Endothelial cell (in vitro differentiated cells): Measurements from ENCODE around the gene TRPM3. TPM values are rescaled to one million over a fixed set of nuclear protein-coding genes. Genes with fewer than 3 reads are reported as not detected.

ENCODE experiments used
- DNase-seq: peaks from one replicate; pipeline ENCODE4 v3.0.0; 2021; ENCODE audit warnings: low spot score
- H3K27ac Mint-ChIP-seq: one replicate; pipeline ENCODE4 v1.8.0; 2021; ENCODE audit warnings: mixed read lengths, inconsistent platforms; ENCODE audit not compliant: unreplicated experiment
- H3K27me3 Mint-ChIP-seq: one replicate; pipeline ENCODE4 v1.8.0; 2021; ENCODE audit warnings: mild to moderate bottlenecking, moderate library complexity, mixed read lengths, inconsistent platforms; ENCODE audit not compliant: unreplicated experiment
- H3K36me3 Mint-ChIP-seq: one replicate; pipeline ENCODE4 v1.8.0; 2021; ENCODE audit warnings: mild to moderate bottlenecking, low read depth, mixed read lengths, inconsistent platforms; ENCODE audit not compliant: unreplicated experiment
- H3K4me1 Mint-ChIP-seq: one replicate; pipeline ENCODE4 v1.8.0; 2021; ENCODE audit warnings: mild to moderate bottlenecking, mixed read lengths, inconsistent platforms; ENCODE audit not compliant: unreplicated experiment
- H3K4me3 Mint-ChIP-seq: one replicate; pipeline ENCODE4 v1.8.0; 2021; ENCODE audit warnings: mild to moderate bottlenecking, mixed read lengths, inconsistent platforms; ENCODE audit not compliant: unreplicated experiment
- H3K9me3 Mint-ChIP-seq: one replicate; pipeline ENCODE4 v1.8.0; 2021; ENCODE audit warnings: mixed read lengths, inconsistent platforms; ENCODE audit not compliant: unreplicated experiment
- total RNA-seq: library from RNA; stranded (reverse); fragmentation: NEBNext Ultra II Directional; extraction: Animal tissue kit (Norgen Biotek cat#: 25700); gene quantifications from one replicate; pipeline ENCODE4 v1.2.1, GENCODE V29; 2021; ENCODE audit not compliant: unreplicated experiment
- TF ChIP-seq, protein P1 (sequence below): fragments of 200-600 bp; sonication (generic); IDR thresholded peaks from one replicate; pipeline ENCODE4 v1.5.0; 2021; ENCODE audit warnings: antibody characterized with exemption; ENCODE audit not compliant: unreplicated experiment

Gene TRPM3
- total RNA-seq, 1 donor from 2014 or later = 0.54 TPM

DNA sequence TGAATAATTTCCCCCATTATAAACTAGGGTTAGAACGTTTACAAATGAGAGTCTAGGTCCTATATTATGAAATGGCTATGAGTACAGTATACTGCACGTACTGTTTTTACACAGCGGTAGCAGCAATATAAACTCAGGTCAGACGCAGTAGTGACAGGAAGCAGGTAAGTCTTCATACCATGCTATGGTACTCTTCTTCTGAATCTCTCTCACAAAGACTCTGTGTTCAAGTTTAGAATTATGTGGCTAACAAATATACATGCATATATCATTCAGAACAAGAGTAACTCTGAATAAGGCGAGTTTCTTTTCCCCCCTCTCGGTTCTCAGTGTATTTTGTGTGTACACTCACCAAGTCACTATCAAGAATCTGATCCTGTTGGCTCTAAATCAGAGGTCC lies 592.0 kb downstream of the TRPM3 start:
- Mint-ChIP-seq H3K36me3 (peaks cover 8% of the 10 kb centered on the region), H3K4me3 (no peak overlapping the region), H3K4me1 (peaks cover 4% of the 10 kb centered on the region), H3K27ac (no peak overlapping the region), H3K9me3 (peaks cover 5% of the 10 kb centered on the region), H3K27me3 (no peaks in the 10 kb centered on the region)
- TF ChIP-seq, protein P1, sequence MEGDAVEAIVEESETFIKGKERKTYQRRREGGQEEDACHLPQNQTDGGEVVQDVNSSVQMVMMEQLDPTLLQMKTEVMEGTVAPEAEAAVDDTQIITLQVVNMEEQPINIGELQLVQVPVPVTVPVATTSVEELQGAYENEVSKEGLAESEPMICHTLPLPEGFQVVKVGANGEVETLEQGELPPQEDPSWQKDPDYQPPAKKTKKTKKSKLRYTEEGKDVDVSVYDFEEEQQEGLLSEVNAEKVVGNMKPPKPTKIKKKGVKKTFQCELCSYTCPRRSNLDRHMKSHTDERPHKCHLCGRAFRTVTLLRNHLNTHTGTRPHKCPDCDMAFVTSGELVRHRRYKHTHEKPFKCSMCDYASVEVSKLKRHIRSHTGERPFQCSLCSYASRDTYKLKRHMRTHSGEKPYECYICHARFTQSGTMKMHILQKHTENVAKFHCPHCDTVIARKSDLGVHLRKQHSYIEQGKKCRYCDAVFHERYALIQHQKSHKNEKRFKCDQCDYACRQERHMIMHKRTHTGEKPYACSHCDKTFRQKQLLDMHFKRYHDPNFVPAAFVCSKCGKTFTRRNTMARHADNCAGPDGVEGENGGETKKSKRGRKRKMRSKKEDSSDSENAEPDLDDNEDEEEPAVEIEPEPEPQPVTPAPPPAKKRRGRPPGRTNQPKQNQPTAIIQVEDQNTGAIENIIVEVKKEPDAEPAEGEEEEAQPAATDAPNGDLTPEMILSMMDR = no peak
- no peak for DNase-seq

DNA sequence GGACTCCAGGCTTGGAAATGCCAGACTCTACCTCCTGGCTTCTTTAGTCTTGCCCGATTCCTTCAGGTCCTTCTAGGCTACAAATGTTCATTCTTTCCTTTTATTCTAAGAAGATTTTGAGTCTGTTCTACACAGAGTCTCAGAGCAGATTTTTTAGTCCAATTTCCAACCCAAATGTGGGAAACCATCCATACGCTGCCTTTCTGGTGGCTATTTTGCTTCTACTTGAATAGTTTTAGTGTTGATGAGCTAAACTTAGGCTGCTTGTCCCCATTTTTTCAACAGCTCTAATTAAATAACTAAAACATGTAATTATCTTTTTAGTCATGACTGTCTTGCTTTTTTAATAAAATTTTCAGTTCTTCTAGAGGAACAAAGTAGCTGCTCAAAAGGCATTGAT lies 594.5 kb downstream of the TRPM3 start:
- Mint-ChIP-seq H3K27ac (no peak overlapping the region), H3K4me3 (no peak overlapping the region)
- TF ChIP-seq, protein P1 = no peak

DNA sequence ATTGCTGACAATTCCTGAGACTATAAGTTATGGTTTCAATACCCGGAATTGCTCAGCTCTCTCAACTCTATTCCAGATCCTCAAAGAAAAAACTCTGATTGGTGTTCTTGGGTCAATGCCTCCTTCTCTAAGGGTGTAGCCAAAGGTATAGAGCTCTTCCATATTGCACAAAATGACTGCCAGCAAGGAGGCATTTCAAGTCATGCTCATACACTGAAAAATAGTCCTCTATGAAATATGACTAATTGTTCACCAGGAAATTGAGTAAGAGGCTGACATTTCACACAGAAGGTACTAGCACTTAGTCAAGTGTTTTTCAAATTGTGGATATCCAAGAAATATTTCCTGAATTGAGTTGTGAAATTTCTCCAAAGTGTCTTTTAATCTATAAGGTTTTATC lies 595.9 kb downstream of the TRPM3 start:
- H3K27me3 Mint-ChIP-seq = no peaks in the 10 kb centered on the region
- no peak for DNase-seq
- H3K4me3 Mint-ChIP-seq = no peak overlapping the region
- H3K4me1 Mint-ChIP-seq = no peaks in the 10 kb centered on the region
- no peak overlapping the region for H3K27ac Mint-ChIP-seq
- TF ChIP-seq, protein P1 = no peak
- peaks cover 5% of the 10 kb centered on the region for H3K9me3 Mint-ChIP-seq
- H3K36me3 Mint-ChIP-seq = peaks cover 11% of the 10 kb centered on the region

More for the DNA sequence above, 594.5 kb downstream of the TRPM3 start:
- Mint-ChIP-seq H3K9me3 (peaks cover 5% of the 10 kb centered on the region), H3K4me1 (no peaks in the 10 kb centered on the region), H3K27me3 (no peaks in the 10 kb centered on the region), H3K36me3 (peaks cover 11% of the 10 kb centered on the region)
- DNase-seq = no peak

DNA sequence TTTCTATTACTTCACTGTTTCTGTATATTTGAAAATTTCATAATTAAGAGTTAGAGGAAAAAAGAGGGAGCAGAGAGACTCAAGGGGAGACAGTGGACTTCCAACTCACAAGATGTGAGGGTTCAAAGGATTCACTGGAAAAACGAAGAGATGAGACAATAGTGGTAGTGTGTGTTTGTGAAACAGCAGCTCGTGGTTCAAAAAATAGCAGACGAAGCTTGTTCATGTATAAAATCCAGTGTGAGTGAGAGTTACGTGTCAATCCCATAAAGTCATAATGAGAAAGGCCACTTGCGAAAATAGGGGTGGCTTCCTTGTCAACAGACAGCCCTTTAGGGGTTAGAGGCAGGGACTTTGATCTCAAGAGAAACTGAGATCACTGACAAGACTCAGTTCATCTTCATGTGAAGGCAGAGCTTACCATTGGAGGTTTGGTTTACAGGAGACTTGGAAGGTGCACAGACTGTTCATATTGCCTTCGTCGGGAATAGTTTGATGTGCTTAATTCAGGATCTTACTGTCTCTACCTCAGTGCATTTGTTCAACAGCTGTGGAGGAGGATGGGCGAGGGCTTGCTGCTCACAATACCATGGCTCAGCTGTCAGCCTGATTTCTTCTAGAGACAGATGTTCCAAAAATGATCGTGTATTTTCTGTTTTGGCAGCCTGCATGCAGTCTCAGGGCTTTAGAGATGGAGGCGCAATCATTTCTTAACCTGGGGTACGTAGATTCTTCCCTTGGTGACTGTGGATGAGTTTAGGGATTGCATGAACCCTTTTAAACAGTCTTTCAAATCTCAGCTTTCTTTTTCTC lies 601.3 kb downstream of the TRPM3 start:
- Mint-ChIP-seq H3K36me3 (peaks cover 6% of the 10 kb centered on the region), H3K4me1 (no peaks in the 10 kb centered on the region), H3K9me3 (peaks cover 5% of the 10 kb centered on the region), H3K27me3 (no peaks in the 10 kb centered on the region), H3K27ac (no peak overlapping the region), H3K4me3 (no peak overlapping the region)
- DNase-seq = no peak
- TF ChIP-seq, protein P1 = no peak

DNA sequence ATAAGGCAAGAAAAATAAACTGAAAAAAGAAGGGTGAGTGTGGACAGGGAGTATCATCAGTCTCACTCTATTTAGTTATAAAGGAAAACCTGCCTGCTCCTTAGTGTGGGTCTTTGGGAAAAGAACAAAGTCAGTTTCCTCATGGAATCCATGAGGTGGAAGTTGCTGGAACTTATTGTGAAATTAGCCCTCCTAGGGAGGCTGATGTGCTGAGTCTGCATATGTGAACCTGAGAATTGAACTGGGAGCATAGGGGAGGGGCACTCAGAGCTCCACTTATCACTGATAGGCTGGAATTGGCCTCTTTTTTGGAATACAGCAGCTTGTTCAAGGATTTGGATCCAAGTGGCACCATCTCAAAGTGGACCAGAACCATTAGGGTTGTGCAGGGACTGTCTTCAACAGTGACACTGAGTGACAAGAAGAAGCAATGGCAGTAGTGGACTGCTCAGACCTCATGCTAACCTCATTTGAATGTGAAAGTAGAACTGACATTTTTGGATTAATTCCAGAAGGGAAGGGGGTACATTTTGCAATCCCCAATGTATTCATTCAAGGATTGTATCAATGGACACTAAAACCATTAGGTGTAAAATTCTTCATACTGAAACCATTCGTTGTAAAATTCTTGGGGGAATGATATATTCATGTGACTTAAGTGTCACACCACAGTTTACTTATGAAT lies 603.4 kb downstream of the TRPM3 start:
- Mint-ChIP-seq H3K4me3 (no peak overlapping the region), H3K27me3 (no peaks in the 10 kb centered on the region), H3K4me1 (peaks cover 4% of the 10 kb centered on the region), H3K36me3 (no peaks in the 10 kb centered on the region), H3K27ac (no peak overlapping the region), H3K9me3 (no peaks in the 10 kb centered on the region)
- TF ChIP-seq, protein P1 = no peak
- no peak for DNase-seq
